Renal cortical epithelial cell (primary cell): ENCODE data around the gene GPX7. TPM values are rescaled to one million over a fixed set of nuclear protein-coding genes. Genes with fewer than 3 reads are reported as not detected.

Experiments used
- DNase-seq: peaks from one replicate; pipeline ENCODE4 v3.0.0-alpha.2; 2011; ENCODE audit warnings: low read depth
- total RNA-seq: library from RNA; depleted of rRNA; stranded (reverse); fragments of >200 nt; gene quantifications from 2 replicates; pipeline ENCODE4 v1.2.3, GENCODE V29; 2014

Gene GPX7
- total RNA-seq, 1 donor from 2014 or later = 23.7 TPM

DNA sequence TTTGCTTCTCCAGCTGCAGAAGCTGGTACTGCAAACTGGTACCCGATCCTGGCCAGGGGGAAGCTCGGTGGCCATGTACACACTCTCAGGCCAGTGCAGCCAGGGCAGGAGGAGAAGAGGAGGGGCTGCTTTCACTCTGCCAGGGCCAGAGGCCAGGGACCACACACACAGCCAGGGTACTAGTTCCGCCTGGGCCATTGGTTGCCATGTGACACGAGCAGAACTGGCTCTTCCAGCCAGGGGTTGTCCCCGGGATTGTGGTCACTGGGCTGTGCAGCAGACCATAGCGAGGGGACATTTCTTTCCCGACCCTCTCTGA, 27.1 kb downstream of the GPX7 start:
- no peak for DNase-seq

DNA sequence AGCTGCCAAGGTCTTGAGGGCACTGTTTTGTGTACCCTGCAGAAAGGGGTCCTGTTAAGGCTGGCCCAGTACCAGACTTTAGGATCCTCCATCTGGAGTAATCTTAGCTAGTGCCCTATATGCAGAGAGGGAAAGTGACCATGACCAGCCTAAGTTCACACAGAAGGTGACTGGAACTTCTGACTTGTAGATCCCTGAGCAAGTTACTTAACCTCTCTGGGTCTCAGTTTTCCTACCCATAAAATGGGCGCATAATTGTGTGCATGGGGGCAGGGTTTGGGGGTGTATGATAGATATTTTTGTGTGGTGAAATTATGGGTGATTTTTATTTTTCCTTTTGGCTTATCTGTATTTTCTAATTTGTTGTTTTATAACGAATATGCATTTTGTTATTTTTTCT, 27.5 kb downstream of the GPX7 start:
- no peak for DNase-seq

DNA sequence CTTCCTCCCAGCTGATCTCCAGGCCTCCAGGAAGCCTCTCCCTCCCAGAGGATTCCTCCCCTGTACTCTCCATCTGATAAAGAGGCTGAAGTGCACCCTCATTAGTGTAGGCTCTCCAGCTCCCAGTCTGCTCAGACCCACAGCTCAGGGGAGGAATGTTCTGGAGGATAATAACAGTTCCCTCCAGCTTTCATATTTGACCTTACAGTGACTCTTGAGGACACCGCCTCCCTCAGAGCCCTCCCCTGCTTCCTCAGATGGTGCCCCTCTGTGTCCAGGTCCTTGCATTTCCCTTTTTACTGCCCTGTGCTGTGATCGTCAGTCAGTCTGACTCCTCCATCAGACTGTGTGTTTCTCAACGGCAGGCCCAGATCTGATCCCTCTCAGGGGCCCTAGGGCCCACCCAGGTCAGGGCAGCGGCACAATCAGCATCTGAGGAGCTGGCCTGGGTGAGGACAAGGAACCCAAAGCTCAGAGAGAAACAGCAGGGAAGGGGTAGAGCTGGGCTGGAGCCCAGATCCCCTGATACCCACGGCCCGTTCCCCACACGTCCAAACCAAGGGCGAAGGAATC, 29.7 kb downstream of the GPX7 start:
- no peak for DNase-seq

GRCh38 chr1:52632732-52633290, 30.6 kb downstream of the GPX7 start, which contains the start of gene SHISAL2A:
SHISAL2A (plus strand) TSS chr1:52633168; CDS start chr1:52633494, 326 bp downstream.
- no peak for DNase-seq

DNA sequence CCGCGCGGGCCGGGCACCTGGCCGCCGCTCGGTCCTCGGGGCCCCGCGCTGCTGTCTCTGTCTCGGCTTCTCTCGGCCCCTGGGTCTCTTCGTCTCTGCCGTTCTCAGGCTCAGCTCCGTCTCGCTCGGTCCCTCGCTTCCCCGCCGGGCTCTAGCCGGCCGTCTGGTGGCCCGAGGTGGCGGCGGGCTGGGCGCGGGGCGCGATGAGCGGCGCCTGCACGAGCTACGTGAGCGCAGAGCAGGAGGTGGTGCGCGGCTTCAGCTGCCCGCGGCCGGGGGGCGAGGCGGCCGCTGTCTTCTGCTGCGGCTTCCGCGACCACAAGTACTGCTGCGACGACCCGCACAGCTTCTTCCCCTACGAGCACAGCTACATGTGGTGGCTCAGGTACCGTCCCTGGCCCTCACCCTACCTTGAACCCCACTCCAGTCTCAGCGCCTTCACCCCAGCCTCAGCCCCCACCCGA, 31.2 kb downstream of the GPX7 start:
- DNase-seq = no peak

DNA sequence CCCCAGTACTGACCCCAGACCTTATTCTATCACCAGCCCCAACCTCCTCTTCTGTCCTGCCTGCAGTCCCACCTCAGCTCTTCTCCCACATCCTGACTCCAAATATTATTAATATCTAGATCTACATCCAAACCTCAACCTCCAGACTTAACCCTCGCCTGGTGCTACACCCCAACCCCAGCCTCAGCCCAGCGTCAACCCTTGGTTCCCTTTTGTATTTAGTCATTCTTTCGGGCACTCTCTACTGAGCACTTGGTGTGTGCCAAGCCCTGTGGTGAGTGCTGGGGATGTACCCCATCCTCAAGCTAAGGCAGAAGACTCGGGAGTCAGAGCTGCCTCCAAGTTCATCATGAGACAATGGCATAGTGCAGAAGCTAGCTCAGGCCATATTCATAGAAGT, 31.9 kb downstream of the GPX7 start:
- no peak for DNase-seq

DNA sequence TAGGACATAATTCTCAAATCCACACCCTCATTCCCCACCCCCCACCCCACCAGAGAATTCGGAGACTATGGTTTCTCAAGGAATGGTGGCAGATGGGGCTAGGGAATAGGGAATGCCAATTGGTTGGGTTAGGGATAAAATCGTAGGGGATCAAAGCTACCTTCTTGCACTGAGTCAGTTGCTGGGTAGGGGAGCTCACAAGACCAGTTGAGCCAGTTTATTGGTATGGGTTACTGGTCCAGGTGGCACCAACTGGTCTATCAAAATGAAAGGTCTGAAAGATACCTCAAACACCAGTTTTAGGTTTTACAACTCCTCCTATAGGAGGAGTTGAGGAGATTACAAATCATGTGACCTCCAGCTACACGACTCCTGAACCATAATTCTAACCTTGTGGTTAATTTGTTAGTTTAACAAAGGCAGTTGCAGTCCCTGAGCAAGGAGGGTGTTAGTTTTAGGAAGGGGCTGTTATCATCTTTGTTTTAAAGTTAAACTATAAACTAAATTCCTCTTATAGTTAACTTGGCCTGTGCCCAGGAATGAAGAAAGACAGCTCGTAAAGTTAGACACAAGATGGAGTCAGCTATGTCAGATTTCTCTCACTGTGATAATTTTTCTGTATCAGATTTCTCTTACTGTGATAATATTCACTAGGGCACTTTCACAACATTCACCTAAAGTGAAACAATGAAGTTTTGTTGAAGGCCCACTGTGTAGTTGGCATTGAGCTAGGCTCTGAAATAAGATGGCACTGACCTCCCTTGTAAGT, 33.3 kb downstream of the GPX7 start:
- DNase-seq = no peak

- DNase-seq = peak; percentile 18
Observed at GRCh38 chr1:52636721-52637695, 34.8 kb downstream of the GPX7 start.

DNA sequence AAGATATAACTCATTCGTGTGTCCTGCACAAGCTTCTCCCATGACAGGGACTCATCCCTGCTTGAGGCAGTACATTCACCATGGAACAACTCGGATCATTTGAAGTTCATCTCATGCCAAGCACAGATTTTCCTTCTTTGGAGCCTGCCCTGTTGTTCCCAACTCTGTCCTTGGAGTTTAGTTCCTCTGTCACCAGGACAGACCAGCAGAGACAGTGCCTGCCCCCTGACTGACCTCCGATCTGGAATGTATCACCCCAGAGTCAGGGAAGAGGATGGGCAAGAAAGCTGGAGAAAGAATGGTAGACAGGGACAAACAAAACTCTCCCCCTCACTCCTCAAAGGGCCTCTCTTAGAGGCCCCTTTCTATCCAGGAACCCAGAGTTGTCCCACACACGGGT, 35.8 kb downstream of the GPX7 start:
- no peak for DNase-seq

- DNase-seq = no peak
Observed at GRCh38 chr1:52640697-52641096, 38.5 kb downstream of the GPX7 start.

GRCh38 chr1:52641307-52641706, 39.1 kb downstream of the GPX7 start:
- no peak for DNase-seq

DNA sequence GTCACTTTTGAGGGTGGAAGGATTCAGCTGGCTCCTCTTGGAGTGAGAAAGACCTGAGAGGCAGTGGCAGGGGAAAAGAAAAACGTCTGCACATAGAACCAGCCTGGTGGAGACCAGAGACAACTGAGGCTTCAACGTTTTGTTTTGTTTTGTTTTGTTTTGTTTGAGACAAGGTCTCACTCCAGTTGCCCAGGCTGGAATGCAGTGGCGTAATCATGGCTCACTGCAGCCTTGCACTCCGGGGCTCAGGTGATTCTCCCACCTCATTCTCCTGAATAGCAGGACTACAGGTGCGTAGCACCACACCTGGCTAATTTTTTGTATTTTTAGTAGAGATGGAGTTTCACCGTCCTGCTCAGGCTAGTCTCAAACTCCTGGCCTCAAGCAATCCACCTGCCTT, 43.1 kb downstream of the GPX7 start:
- peak; percentile 19 for DNase-seq

GRCh38 chr1:52651904-52652303, 49.7 kb downstream of the GPX7 start:
- peak; percentile 53 for DNase-seq

- no peak for DNase-seq
Observed at GRCh38 chr1:52653207-52653849, 51.2 kb downstream of the GPX7 start.

DNA sequence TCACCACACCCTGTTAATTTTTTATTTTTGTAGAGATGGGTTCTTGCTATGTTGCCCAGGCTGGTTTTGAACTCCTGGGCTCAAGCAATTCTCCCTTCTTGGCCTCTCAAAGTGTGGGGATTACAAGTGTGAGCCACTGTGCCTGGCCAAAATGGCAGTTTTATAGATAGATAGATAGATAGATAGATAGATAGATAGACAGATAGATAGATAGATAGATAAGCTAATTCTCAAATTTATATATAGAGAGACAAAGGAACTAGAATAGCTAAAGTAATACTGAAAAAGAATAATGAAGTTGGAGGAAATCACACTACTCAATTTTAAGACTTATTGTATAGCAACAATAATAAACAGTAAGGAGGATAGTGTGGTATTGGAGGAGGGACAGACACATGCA, 51.9 kb downstream of the GPX7 start:
- DNase-seq = no peak

DNA sequence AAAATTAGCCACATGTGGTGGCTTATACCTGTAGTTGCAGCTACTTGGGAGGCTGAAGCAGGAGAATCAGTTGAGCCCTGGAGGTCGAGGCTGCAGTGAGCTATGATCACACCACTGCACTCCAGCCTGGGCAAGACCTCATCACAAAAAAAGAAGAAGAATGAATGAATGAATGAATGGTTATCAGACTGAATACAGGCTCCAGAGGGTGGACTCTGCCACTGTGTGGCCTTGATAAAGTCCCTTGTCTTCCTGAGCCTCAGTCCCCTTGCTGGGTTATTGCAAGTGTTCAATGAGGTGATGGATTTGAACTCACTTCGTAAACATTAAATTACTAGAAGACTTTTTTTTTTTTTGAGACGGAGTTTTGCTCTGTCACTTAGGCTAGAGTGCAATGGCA, 55.5 kb downstream of the GPX7 start:
- no peak for DNase-seq

Other genes starting within 250 kb of the GPX7 start
- 33.5 and 35.3 TPM in 2 replicates for gene CC2D1B, start 236.2 kb upstream of the GPX7 start, total RNA-seq
- 0.45 and 3.8 TPM in 2 replicates for gene ORC1, start 197.9 kb upstream of the GPX7 start, total RNA-seq
- gene PRPF38A, start 197.8 kb upstream of the GPX7 start, total RNA-seq = 5.4 and 14.1 TPM in 2 replicates
- 15.1 and 52.5 TPM in 2 replicates for gene TUT4, start 49.3 kb upstream of the GPX7 start, total RNA-seq
- gene SHISAL2A, start 30.8 kb downstream of the GPX7 start, total RNA-seq = not detected in 2 replicates
- gene COA7, start 96.0 kb downstream of the GPX7 start, total RNA-seq = 20.5 and 20.9 TPM in 2 replicates
- gene ZYG11B, start 124.1 kb downstream of the GPX7 start, total RNA-seq = 26.4 and 43.8 TPM in 2 replicates
- 0.75 and 4.5 TPM in 2 replicates for gene ZYG11A, start 240.4 kb downstream of the GPX7 start, total RNA-seq